Colon (tissue), 2 donors: ENCODE data around the gene UROS.

ENCODE experiments used
- FAIRE-seq: peaks from 2 replicates; lab custom pipeline; 2012; peaks lifted over from hg19 to GRCh38; lab: Jason Lieb, UNC
- donor health status: control.
- donor health status: control.

UROS gene

GRCh38 chr10:125788156-125789034 is 34.7 kb downstream of the UROS start:
- no peak for FAIRE-seq

- FAIRE-seq = no peak
Measured at GRCh38 chr10:125785791-125786190, 37.3 kb downstream of the UROS start.

- no peak for FAIRE-seq
Measured at GRCh38 chr10:125783957-125784356, 39.1 kb downstream of the UROS start.

- no peak for FAIRE-seq
Measured at GRCh38 chr10:125783408-125783807, 39.6 kb downstream of the UROS start.

- no peak for FAIRE-seq
Measured at GRCh38 chr10:125782616-125783015, 40.4 kb downstream of the UROS start.

- FAIRE-seq = no peak
Measured at GRCh38 chr10:125782054-125782453, 41.0 kb downstream of the UROS start.

- no peak for FAIRE-seq
Measured at GRCh38 chr10:125781374-125781773, 41.7 kb downstream of the UROS start.

GRCh38 chr10:125779403-125780327 is 43.4 kb downstream of the UROS start:
- FAIRE-seq = no peak

GRCh38 chr10:125778556-125778955 is 44.5 kb downstream of the UROS start:
- FAIRE-seq = no peak

GRCh38 chr10:125777806-125778205 is 45.3 kb downstream of the UROS start:
- FAIRE-seq = no peak

GRCh38 chr10:125775491-125776106 is 47.5 kb downstream of the UROS start, which contains the start of gene MMP21:
Gene MMP21 (minus strand): TSS chr10:125775821. CDS start chr10:125775821, 0 bp downstream.
- FAIRE-seq = no peak

- FAIRE-seq = no peak
Measured at GRCh38 chr10:125774581-125775191, 48.4 kb downstream of the UROS start.

GRCh38 chr10:125773687-125774543 is 49.1 kb downstream of the UROS start:
- no peak for FAIRE-seq

GRCh38 chr10:125772864-125773180 is 50.2 kb downstream of the UROS start:
- FAIRE-seq = no peak

GRCh38 chr10:125772112-125772863 is 50.8 kb downstream of the UROS start:
- FAIRE-seq = no peak

- FAIRE-seq = no peak
Measured at GRCh38 chr10:125770844-125771243, 52.2 kb downstream of the UROS start.

GRCh38 chr10:125769175-125769574 is 53.9 kb downstream of the UROS start:
- no peak for FAIRE-seq

- FAIRE-seq = no peak
Measured at GRCh38 chr10:125768219-125768855, 54.7 kb downstream of the UROS start.

- FAIRE-seq = no peak
Measured at GRCh38 chr10:125766511-125766910, 56.5 kb downstream of the UROS start.

GRCh38 chr10:125765835-125766234 is 57.2 kb downstream of the UROS start:
- no peak for FAIRE-seq
